Esophagus mucosa (tissue), 1 donor: ENCODE results near the gene RWDD3. TPM values are rescaled to one million over a fixed set of nuclear protein-coding genes. Genes with fewer than 3 reads are reported as not detected.
A peak's percentile ranks its signal among the peaks of the same experiment; 100 is the strongest.

ENCODE experiments used
- ATAC-seq: fragments of 200-7000 bp; cut with Tn5 transposase; one replicate; pipeline ENCODE4 v1.9.1; 2020
- total RNA-seq: library from RNA; stranded (reverse); gene quantifications from one replicate; pipeline ENCODE4 v1.2.4, GENCODE V29; 2023
- donor health status: DM: yes; HTN: yes; CAD: no.

The RWDD3 gene, protein sequence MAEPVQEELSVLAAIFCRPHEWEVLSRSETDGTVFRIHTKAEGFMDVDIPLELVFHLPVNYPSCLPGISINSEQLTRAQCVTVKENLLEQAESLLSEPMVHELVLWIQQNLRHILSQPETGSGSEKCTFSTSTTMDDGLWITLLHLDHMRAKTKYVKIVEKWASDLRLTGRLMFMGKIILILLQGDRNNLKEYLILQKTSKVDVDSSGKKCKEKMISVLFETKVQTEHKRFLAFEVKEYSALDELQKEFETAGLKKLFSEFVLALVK
- 4.5 TPM for total RNA-seq

DNA sequence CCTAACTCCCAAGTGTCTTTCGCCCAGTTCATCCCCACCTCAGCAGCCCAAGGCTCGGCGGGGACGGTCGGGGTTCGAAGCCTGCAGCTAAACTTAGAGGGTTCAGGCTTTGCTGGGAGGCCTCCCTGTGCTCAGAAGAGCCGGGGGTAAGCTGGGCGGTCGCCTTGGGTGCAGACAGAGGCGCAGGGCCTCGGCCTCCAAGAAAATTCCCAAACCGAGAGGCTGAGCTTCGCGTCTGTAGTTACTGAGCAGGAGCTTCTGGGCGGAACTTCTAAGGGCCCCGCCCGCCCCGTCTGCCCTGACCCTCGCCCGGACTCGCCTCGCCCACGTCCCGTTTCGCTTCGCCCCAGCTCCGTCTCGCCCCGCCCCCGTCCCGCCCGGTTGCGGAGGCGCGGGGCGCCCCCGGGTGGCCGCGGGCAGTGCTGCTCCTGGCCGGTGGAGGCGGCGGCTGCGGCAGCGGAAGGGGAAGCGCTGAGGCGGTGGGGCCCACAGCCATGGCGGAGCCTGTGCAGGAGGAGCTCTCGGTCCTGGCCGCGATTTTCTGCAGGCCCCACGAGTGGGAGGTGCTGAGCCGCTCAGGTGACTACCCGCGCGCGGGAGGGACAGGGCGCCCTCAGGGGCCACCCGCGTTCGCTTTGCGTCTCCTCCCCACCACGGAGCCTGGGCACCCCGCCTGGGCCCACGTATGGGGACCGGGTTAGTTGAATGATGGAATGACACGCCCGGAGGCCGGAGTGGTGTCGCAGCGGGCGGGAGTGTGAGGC is at the start of gene RWDD3:
RWDD3 (plus strand) TSS at position 474 of the 764 bp plus-strand sequence; CDS start at position 495, 21 bp downstream.
- peak; percentile 99 for ATAC-seq

- ATAC-seq: no peak
Measured at GRCh38 chr1:95186149-95186548, 47.9 kb upstream of the RWDD3 start.

DNA sequence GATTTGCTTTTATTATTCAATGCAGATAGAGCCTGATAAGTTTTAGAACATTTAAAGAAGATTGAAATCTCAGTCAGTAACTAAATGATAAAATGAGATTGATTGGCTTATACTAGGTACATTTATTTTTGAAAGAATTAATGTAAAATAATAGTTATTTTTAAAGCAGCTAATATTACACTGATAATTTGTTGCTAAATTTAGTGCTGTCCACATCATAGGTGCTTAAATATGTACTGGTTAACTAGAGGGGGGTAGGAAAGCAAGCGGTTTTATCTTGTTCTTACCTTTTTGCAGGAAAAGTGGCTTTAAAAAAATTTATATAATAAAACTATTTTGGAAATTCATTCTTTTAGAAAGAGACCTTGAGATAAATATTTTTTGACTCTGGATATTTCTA is 40.4 kb upstream of the RWDD3 start:
- no peak for ATAC-seq

GRCh38 chr1:95195046-95195445 is 39.0 kb upstream of the RWDD3 start:
- no peak for ATAC-seq

DNA sequence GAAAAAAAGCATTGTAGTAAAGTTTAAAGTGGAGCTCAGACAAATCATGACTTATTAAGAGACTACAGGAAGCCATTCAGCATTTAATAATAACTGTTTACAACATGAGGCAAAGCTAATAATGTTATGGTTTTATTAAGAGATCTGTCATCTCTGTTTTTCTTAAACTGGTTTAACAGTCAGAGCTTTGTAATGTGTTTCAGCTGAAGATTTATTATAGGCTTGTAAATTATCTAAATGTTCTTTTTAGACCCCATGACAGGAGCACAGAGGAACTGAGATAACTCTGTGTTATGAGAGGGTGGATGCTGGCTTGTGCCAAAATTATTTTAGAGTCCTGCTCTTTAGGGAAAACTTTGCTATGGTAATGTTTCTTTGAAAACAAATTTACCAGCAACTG is 38.0 kb upstream of the RWDD3 start:
- ATAC-seq: no peak

- peak; percentile 53 for ATAC-seq
Measured at GRCh38 chr1:95197616-95198252, 36.3 kb upstream of the RWDD3 start.

GRCh38 chr1:95201905-95202304 is 32.1 kb upstream of the RWDD3 start:
- no peak for ATAC-seq

DNA sequence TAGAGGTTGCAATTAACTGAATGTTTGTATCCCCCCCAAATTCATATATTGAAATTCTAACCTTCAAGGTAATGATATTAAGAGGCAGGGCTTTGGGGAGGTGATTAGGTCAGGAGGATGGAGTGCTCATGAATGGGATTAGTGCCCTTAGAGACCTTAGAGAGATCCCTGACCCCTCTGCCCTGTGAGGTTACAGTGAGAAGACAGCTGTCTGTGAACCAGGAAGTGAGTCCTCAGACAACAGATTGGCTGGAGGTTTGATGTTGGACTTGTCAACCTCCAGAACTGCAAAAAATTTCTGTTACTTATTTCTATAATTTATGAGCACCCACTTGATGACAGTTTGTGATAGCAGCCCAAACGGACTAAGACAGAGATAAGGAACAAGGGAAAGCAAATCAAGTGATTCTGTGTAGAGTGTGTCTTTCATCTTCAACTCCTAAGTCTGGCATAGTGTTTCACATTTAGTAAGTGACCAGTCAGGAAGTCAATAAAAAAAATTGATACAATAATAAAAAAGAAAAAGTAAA is 30.0 kb upstream of the RWDD3 start:
- ATAC-seq: no peak

DNA sequence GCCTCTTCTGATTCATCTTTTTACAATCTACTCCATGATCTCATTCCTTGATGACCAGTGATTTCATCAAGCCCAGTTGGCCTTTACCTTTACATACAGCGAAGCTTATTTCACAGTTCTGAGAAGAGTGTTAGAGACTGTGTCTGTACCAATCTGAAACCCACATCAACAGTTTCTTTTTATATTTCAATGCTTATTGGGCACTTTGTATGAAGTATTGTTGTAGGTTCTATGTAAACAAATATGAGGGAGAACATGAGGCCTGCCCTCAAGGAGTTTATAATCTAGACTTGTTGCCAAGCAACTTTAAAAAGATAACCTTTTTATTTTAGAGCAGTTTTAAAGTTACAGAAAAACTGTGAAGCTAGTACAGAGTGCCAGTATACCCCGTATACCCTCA is 27.5 kb upstream of the RWDD3 start:
- no peak for ATAC-seq

GRCh38 chr1:95207223-95207935 is 26.6 kb upstream of the RWDD3 start:
- no peak for ATAC-seq

DNA sequence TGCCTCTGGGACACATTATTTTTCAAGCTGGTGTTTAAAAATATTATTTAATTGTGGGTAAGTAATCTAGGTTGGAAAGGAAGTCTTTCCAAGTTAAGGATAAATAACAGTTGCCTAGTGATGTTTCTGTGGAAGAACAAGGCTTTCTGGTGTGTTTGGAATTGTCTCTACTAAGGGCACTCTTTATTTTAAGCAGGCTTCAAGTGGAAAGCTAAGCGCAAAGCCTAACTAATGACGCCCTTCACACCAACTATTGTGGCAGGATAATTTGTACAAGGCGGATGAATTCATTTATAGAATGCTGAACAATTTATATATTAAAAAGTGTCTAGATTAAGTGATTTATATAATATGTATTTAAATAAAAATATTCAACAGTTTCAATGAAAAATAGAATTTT is 25.1 kb upstream of the RWDD3 start:
- no peak for ATAC-seq

DNA sequence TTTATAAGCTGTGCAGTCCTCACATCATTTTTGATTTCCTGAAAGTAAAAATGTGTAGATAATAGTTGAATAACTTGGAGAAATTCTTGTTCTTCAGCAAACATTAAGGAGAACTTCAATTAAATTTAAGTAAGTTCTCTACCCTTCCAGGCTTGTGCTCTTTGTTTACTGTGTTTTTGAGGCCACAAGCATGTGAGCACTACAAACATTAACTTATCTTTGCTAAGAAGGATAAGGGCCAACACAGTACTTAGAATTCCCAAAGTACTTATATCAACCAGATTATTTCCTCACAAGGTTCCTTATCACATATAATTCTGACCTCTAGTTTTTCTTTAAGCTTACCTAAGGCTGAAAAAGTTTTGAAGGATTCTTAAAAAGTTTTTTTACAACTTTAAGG is 24.7 kb upstream of the RWDD3 start:
- no peak for ATAC-seq

GRCh38 chr1:95216292-95216990 is 17.6 kb upstream of the RWDD3 start:
- no peak for ATAC-seq

- ATAC-seq: no peak
Measured at GRCh38 chr1:95217371-95217770, 16.6 kb upstream of the RWDD3 start.

DNA sequence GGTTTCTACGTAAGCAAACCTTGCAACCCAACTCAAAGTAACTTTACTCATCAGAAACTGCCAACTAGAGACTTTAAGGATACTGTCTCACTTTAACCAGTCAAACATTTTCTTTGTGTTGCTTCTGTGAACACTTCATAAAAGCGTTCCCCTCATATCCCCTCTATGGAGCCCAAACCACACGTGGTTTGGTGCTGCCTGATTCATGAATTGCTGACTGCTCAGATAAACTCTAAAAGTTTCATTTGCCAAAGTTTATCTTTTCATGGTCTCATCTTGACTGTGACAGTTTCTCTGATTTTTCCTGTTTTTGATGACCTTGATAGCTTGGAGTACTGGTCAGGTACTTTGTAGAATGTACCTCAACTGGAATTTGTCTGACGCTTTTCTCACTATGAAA is 14.6 kb upstream of the RWDD3 start:
- no peak for ATAC-seq

GRCh38 chr1:95221306-95221705 is 12.7 kb upstream of the RWDD3 start:
- no peak for ATAC-seq

DNA sequence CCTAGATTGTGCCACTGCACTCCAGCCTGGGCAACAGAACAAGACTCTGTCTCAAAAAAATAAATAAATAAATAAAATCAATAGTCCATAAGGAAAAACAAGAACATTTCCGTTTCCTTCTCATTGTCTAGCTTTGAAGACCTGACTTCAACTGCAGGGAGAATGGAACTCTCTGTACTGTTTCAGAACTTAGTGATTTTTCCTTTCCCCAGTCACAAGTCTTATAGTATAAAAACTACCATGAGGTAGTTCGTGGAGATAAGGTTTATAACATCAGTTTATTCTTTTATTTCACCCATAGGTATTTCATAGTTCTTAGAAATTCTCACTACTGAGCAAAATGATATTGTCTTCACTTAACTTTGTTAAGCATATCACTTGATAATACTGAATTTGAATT is 11.4 kb upstream of the RWDD3 start:
- no peak for ATAC-seq

DNA sequence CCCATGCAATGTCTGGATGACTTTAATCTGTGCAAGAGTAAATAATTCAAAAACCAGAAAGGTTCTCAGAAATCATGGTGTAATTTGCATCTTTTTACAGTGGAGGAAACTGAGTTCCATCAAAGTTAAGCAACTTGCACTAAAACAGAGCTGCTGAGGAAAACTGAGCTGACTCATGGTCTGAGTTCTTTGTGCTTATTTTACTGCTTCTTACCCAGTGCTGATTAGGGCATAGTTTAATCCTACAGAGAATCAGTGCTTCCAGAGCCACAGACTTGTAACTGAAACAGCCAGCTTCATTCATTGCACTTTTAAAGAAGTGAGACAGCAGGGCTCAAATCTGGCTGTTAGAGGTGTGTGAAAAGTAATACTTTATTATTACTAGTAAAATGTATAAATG is 10.9 kb upstream of the RWDD3 start:
- no peak for ATAC-seq

DNA sequence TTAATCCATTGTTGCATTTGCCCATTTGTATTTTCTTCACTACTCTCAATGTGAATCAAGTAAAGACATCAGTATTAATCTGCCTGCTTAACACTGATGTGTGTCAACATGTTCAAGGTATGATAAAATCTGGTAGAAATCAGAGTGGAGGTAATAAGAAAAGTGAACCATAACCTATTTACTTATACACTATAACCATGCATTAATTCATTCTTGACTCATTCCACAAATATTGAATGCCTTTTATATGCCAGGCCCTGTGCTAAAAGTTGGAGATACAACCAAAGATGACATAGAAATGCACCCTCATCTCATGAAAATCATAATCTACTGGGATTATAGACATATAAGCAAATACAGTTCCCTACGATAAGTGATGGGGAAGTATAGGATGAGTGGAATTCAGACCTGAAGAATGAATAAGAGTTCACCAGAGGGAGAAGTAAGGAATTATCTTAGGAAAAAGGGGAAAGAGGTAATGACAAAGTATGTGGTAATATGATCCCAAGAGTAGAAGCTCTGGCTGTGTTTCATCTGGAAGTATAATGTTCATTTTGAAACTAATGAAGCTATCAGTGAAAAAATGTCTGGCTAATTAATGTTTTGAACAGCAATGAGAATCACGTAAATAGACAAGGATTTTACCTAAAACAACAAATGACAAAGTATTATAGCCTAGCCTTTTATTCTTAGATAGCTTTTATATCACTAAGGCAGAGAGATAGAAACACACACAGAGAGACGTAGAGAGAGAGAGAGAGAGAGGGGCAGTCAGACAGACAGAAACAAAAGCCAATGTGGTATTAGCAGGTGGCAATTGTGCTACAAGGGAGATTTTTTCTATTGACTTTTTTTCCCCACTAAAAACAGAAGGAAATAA is 7.0 kb upstream of the RWDD3 start:
- no peak for ATAC-seq

DNA sequence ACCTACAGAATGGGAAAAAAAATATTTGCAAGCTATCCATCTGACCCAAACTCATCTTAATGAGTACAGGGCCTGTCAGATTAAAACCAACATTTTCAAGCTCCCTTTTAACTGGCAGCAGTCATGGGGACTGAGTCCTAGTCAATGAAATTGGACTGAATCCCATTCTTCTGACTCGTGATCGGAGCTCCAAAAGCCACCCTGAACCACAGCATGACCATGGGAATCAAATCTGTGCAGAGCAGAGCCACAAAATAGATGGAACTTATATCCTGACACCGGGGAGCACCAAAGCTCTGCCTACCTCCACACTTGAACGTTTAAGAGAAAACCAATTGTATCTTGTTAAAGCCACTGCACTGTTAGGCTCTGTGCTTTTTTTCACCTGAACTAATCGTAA is 5.0 kb upstream of the RWDD3 start:
- ATAC-seq: no peak

DNA sequence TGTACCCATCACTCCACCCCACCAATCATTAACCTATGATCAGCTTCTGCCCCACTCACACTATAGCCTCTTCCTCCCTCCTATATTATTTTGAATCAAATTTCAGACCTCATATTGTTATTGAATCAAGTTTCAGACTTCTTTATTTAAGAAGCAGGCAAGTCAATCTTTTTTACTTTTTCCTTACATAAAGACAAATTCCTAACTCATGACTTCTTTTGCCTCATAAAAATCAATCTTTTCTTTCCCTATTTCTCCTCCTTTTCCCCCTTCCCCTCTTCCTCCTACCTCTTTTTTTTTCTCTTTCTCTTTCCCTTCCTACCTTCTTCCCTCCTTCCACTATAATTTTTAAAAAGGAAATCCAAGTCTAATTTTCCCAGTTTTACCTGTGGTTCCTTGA is 4.3 kb upstream of the RWDD3 start:
- ATAC-seq: no peak
